Panc1 (cell line): ENCODE data around the gene NR4A1. TPM values are rescaled to one million over a fixed set of nuclear protein-coding genes. Genes with fewer than 3 reads are reported as not detected.

Experiments
- ATAC-seq: fragments of 200-7000 bp; cut with Tn5 transposase; 2 replicates; pipeline ENCODE4 v1.9.1; 2020; ENCODE audit warnings: mild to moderate bottlenecking, moderate library complexity
- BruUV-seq: library from RNA; stranded (reverse); fragments of 400-500 nt; replicated peaks from 2 replicates; lab custom pipeline; 2021; lab: Mats Ljungman, UMichigan
- CTCF ChIA-PET: fragments of 300-600 bp; sonication (Branson Sonifier 250); formaldehyde crosslinking; loops from one replicate; lab custom pipeline; 2022; ENCODE audit warnings: antibody characterized with exemption; lab: Charles Lee
- POLR2A ChIA-PET: fragments of 300-600 bp; sonication (Branson Sonifier 250); formaldehyde crosslinking; loops from one replicate; lab custom pipeline; 2022; ENCODE audit warnings: antibody characterized with exemption; lab: Charles Lee
- DNase-seq: peaks from one replicate; pipeline ENCODE4 v3.0.0-alpha.2; 2010; ENCODE audit warnings: low read depth, low spot score
- H3K27ac ChIP-seq: 2 replicates; pipeline ENCODE4 v1.5.1; 2011; ENCODE audit warnings: mild to moderate bottlenecking, low read length, inconsistent platforms
- H3K27me3 ChIP-seq: fragments of 200-500 bp; sonication (Bioruptor generic); 2 replicates; pipeline ENCODE4 v1.6.0; 2014; ENCODE audit warnings: low read length, inconsistent platforms; ENCODE audit not compliant: control insufficient read depth, insufficient read depth
- H3K36me3 ChIP-seq: fragments of 200-500 bp; sonication (Bioruptor generic); 2 replicates; pipeline ENCODE4 v1.5.1; 2014; ENCODE audit warnings: inconsistent platforms, mild to moderate bottlenecking, low read length, moderate library complexity; ENCODE audit not compliant: control insufficient read depth, insufficient read depth
- H3K4me1 ChIP-seq: 2 replicates; pipeline ENCODE4 v1.5.1; 2011; ENCODE audit warnings: inconsistent platforms, mild to moderate bottlenecking, low read length, moderate library complexity; ENCODE audit not compliant: control insufficient read depth, insufficient read depth
- H3K4me3 ChIP-seq, 2 experiments: 2 replicates each; pipeline ENCODE4 v1.5.1; 2011 to 2012; ENCODE audit warnings: low read depth in 2 of 2, low read length in 2 of 2, mild to moderate bottlenecking in 2 of 2, inconsistent platforms in 1 of 2, moderate library complexity in 1 of 2
- H3K9me3 ChIP-seq: fragments of 200-500 bp; sonication (Bioruptor generic); 2 replicates; pipeline ENCODE4 v1.5.1; 2014; ENCODE audit warnings: low read depth, mild to moderate bottlenecking, inconsistent platforms, low read length, moderate library complexity; ENCODE audit not compliant: control insufficient read depth, insufficient read depth
- POLR2AphosphoS5 ChIP-seq: IDR thresholded peaks from 2 replicates; pipeline ENCODE4 v1.6.1; 2012; ENCODE audit warnings: mild to moderate bottlenecking, low read depth, low read length, moderate library complexity
- SIN3A ChIP-seq: IDR thresholded peaks from 2 replicates; pipeline ENCODE4 v1.6.1; 2012; ENCODE audit warnings: low read depth, mild to moderate bottlenecking, low read length, moderate library complexity, borderline replicate concordance; ENCODE audit not compliant: insufficient read depth
- TCF7L2 ChIP-seq: IDR thresholded peaks from 2 replicates; pipeline ENCODE4 v1.6.1; 2011; ENCODE audit warnings: mild to moderate bottlenecking, low read depth, low read length, inconsistent platforms
- in situ Hi-C: cut with HindIII; loops from 2 replicates; pipeline ENCODE4 v1.10.0; 2016; ENCODE audit warnings: low sequenced_read_pairs, low pct_unique_long_range_greater_than_20kb
- intact Hi-C: fragments of 100-400 bp; cut with micrococcal nuclease; formaldehyde crosslinking; loops from one replicate; pipeline ENCODE4 v1.10.0; 2022; ENCODE audit not compliant: unreplicated experiment
- total RNA-seq: library from RNA; stranded (reverse); gene quantifications from one replicate; pipeline ENCODE4 v1.2.1, GENCODE V29; 2021; ENCODE audit not compliant: unreplicated experiment
- TF ChIP-seq, protein P1 (sequence below): fragments of 450-650 bp; IDR thresholded peaks from 2 replicates; pipeline ENCODE4 v1.5.1; 2017; ENCODE audit warnings: mild to moderate bottlenecking
- TF ChIP-seq, protein P2 (sequence below), 2 experiments: IDR thresholded peaks; 2 replicates each; pipeline ENCODE4 v1.6.1; 2011 to 2012; ENCODE audit warnings: low read depth in 2 of 2, control low read depth in 1 of 2, low read length in 1 of 2, mild to moderate bottlenecking in 1 of 2, moderate library complexity in 1 of 2; ENCODE audit not compliant: insufficient read depth in 1 of 2

Gene NR4A1
- total RNA-seq, 1 experiment from 2014 or later = 2.0 TPM

DNA sequence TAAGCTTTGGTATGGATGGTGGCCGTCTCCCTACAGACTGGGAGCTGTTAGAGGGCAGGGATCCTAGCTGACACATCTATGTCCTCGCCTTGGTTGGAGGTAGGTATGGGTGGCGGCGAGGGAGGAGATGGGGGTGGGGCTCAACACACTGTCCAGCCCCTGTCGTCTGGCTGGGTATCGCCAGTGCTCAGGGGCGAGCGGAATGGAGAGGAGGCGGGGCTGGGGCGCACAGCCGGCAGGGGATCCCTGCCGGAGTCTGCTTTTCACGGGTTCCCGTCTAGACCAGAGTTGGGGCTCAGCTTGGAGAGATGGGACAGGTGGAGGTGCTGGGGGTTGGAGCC, 28.4 kb upstream of the NR4A1 start:
- Histone ChIP-seq H3K4me1 (peaks cover 6% of the 10 kb centered on the region), H3K27me3 (no peaks in the 10 kb centered on the region), H3K27ac (0 out of 2 replicates have a peak overlapping the region, but pooled peaks have one; percentile 42), H3K9me3 (no peaks in the 10 kb centered on the region), H3K4me3 (peak overlapping the region; percentile 52 to 73), H3K36me3 (no peaks in the 10 kb centered on the region)
- TF ChIP-seq POLR2AphosphoS5 (no peak), SIN3A (0 out of 2 replicates have a peak, but pooled peaks have one; percentile 5)
- intact Hi-C loops (no loop called here), in situ Hi-C loops (no loop called here)
- no peak for DNase-seq
- BruUV-seq = no TSS peak
- ATAC-seq = peak; percentile 83
- POLR2A ChIA-PET = interaction anchor here (1.0 kb wide), 2 partner anchors 18 to 30 kb away, joined by 3 read pairs; no protein-coding TSS in a partner anchor
- CTCF ChIA-PET = interaction anchor here (0.6 to 5.8 kb wide), 5 partner anchors 10 to 625 kb away, joined by 3 to 62 read pairs (median 5); no protein-coding TSS in a partner anchor

DNA sequence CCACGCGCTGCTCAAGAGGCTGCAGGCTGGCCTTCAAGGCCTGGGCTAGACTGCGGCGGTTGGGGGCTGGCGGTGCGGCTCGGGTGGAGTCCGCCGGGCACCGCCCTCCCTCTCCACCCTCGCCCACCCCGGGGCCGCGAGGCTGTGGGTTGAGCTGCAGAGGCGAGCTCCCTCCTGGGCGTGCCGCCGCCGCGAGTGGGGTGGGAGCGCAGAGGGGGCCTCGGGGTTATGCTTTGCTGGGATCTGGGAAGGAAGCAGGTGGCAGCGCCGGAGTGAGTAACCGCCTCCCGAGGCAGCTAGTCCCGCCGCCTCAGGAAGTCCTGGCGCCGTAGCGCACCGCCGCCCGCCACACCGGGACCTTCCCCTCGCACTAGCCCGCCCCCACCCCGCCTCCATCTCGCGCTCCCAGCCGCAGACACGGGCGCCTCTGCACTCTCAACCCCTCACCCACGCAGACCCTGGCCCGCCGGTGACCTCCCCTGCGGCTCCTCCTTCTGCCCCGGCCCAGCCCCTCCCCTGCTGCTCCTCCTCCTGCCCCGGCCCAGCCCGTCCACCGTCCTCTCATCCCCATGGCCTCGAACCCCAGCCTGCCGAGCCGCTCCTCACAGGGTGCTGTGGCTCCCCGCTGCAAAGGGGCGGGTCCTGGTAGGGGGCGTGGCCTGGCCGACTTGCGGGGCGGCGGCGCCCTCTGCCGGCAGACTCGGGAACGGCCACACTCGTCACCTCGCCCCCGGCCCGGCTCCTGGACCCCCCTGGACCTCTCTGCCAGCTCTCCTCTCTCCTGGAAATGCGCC, 27.9 kb upstream of the NR4A1 start:
- peak overlapping the region; percentile 57; the same call in 1 of the 2 replicates for H3K27ac ChIP-seq
- no peaks in the 10 kb centered on the region for H3K36me3 ChIP-seq
- ChIA-PET CTCF (interaction anchor here (0.6 to 5.8 kb wide), 9 partner anchors 9 to 625 kb away, joined by 3 to 62 read pairs (median 7); no protein-coding TSS in a partner anchor), POLR2A (interaction anchor here (0.6 to 1.0 kb wide), 5 partner anchors 16 to 1298 kb away, joined by 3 to 15 read pairs (median 4); no protein-coding TSS in a partner anchor)
- no peaks in the 10 kb centered on the region for H3K9me3 ChIP-seq
- in situ Hi-C loops (no loop called here), intact Hi-C loops (no loop called here)
- H3K4me3 ChIP-seq = peak overlapping the region; percentile 52 to 73
- peaks cover 6% of the 10 kb centered on the region for H3K4me1 ChIP-seq
- no TSS peak for BruUV-seq
- DNase-seq (no peak), ATAC-seq (peak; percentile 81)
- no peaks in the 10 kb centered on the region for H3K27me3 ChIP-seq
- TF ChIP-seq SIN3A = no peak
- no peak for TF ChIP-seq POLR2AphosphoS5
- TF ChIP-seq, protein P1, sequence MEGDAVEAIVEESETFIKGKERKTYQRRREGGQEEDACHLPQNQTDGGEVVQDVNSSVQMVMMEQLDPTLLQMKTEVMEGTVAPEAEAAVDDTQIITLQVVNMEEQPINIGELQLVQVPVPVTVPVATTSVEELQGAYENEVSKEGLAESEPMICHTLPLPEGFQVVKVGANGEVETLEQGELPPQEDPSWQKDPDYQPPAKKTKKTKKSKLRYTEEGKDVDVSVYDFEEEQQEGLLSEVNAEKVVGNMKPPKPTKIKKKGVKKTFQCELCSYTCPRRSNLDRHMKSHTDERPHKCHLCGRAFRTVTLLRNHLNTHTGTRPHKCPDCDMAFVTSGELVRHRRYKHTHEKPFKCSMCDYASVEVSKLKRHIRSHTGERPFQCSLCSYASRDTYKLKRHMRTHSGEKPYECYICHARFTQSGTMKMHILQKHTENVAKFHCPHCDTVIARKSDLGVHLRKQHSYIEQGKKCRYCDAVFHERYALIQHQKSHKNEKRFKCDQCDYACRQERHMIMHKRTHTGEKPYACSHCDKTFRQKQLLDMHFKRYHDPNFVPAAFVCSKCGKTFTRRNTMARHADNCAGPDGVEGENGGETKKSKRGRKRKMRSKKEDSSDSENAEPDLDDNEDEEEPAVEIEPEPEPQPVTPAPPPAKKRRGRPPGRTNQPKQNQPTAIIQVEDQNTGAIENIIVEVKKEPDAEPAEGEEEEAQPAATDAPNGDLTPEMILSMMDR = peak; percentile 99
- TF ChIP-seq, protein P2, sequence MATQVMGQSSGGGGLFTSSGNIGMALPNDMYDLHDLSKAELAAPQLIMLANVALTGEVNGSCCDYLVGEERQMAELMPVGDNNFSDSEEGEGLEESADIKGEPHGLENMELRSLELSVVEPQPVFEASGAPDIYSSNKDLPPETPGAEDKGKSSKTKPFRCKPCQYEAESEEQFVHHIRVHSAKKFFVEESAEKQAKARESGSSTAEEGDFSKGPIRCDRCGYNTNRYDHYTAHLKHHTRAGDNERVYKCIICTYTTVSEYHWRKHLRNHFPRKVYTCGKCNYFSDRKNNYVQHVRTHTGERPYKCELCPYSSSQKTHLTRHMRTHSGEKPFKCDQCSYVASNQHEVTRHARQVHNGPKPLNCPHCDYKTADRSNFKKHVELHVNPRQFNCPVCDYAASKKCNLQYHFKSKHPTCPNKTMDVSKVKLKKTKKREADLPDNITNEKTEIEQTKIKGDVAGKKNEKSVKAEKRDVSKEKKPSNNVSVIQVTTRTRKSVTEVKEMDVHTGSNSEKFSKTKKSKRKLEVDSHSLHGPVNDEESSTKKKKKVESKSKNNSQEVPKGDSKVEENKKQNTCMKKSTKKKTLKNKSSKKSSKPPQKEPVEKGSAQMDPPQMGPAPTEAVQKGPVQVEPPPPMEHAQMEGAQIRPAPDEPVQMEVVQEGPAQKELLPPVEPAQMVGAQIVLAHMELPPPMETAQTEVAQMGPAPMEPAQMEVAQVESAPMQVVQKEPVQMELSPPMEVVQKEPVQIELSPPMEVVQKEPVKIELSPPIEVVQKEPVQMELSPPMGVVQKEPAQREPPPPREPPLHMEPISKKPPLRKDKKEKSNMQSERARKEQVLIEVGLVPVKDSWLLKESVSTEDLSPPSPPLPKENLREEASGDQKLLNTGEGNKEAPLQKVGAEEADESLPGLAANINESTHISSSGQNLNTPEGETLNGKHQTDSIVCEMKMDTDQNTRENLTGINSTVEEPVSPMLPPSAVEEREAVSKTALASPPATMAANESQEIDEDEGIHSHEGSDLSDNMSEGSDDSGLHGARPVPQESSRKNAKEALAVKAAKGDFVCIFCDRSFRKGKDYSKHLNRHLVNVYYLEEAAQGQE (IDR thresholded peaks at IDR 0.05; ENCODE audit: insufficient read depth in 1 of 2, low read depth in 2 of 2, low read length in 1 of 2) = peak in 1 of 2 experiments; percentile 61; a peak in 1 of 4 replicates
- TF ChIP-seq TCF7L2 = no peak
